ENCODE measurements around the gene NMS. TPM values are rescaled to one million over a fixed set of nuclear protein-coding genes. Genes with fewer than 3 reads are reported as not detected.

The NMS gene
- total and polyA plus RNA-seq, 2 donors from 2014 or later, result not detected

GRCh38 chr2:100476606-100477005 lies 6.3 kb downstream of the NMS start:
- Histone ChIP-seq H3K27ac (ENCODE audit: low read depth in 2 of 2, low read length in 2 of 2) (no peak overlapping the region), H3K4me3 (ENCODE audit: low read length in 3 of 3) (no peak overlapping the region), H3K9ac (ENCODE audit: low read length in 3 of 3) (no peak overlapping the region), H3K4me1 (ENCODE audit: control insufficient read depth in 2 of 3, insufficient read depth in 2 of 3, low read depth in 1 of 3, low read length in 3 of 3) (no peaks in the 10 kb centered on the region), H3K9me3 (ENCODE audit: control insufficient read depth in 2 of 3, insufficient read depth in 1 of 3, low read length in 3 of 3) (no peaks in the 10 kb centered on the region), H3K27me3 (ENCODE audit: control insufficient read depth, insufficient read depth, low read length) (no peaks in the 10 kb centered on the region), H3K36me3 (ENCODE audit: control insufficient read depth in 2 of 3, insufficient read depth in 3 of 3, low read length in 3 of 3) (no peaks in the 10 kb centered on the region)
- intact Hi-C loops (cut with DNase I), result no loop called here
- FAIRE-seq (no peak), DNase-seq (no peak)
- no peak for TF ChIP-seq CTCF (IDR thresholded peaks at IDR 0.05; ENCODE audit: borderline replicate concordance, extremely low read depth, insufficient read depth)

- TF ChIP-seq CTCF (IDR thresholded peaks at IDR 0.05; ENCODE audit: borderline replicate concordance, extremely low read depth, insufficient read depth), result no peak
- FAIRE-seq (no peak), DNase-seq (peak in 1 of 5 donors; percentile 4)
- H3K27ac ChIP-seq (ENCODE audit: low read depth in 2 of 2, low read length in 2 of 2), result no peak overlapping the region
- no peak overlapping the region for H3K9ac ChIP-seq (ENCODE audit: low read length in 3 of 3)
- H3K9me3 ChIP-seq (ENCODE audit: control insufficient read depth in 2 of 3, insufficient read depth in 1 of 3, low read length in 3 of 3), result no peaks in the 10 kb centered on the region
- H3K36me3 ChIP-seq (ENCODE audit: control insufficient read depth in 2 of 3, insufficient read depth in 3 of 3, low read length in 3 of 3), result no peaks in the 10 kb centered on the region
- H3K4me3 ChIP-seq (ENCODE audit: low read length in 3 of 3), result no peak overlapping the region
- H3K27me3 ChIP-seq (ENCODE audit: control insufficient read depth, insufficient read depth, low read length), result no peaks in the 10 kb centered on the region
- no peaks in the 10 kb centered on the region for H3K4me1 ChIP-seq (ENCODE audit: control insufficient read depth in 2 of 3, insufficient read depth in 2 of 3, low read depth in 1 of 3, low read length in 3 of 3)
- intact Hi-C loops (cut with DNase I), result no loop called here
Observed at GRCh38 chr2:100482741-100483140, 12.5 kb downstream of the NMS start.

- no peaks in the 10 kb centered on the region for H3K4me1 ChIP-seq (ENCODE audit: control insufficient read depth in 2 of 3, insufficient read depth in 2 of 3, low read depth in 1 of 3, low read length in 3 of 3)
- TF ChIP-seq CTCF (IDR thresholded peaks at IDR 0.05; ENCODE audit: borderline replicate concordance, extremely low read depth, insufficient read depth), result no peak
- intact Hi-C loops (cut with DNase I), result no loop called here
- FAIRE-seq (no peak), DNase-seq (no peak)
- no peak overlapping the region for H3K4me3 ChIP-seq (ENCODE audit: low read length in 3 of 3)
- H3K9me3 ChIP-seq (ENCODE audit: control insufficient read depth in 2 of 3, insufficient read depth in 1 of 3, low read length in 3 of 3), result no peaks in the 10 kb centered on the region
- H3K9ac ChIP-seq (ENCODE audit: low read length in 3 of 3), result no peak overlapping the region
- H3K27me3 ChIP-seq (ENCODE audit: control insufficient read depth, insufficient read depth, low read length), result no peaks in the 10 kb centered on the region
- H3K27ac ChIP-seq (ENCODE audit: low read depth in 2 of 2, low read length in 2 of 2), result no peak overlapping the region
- no peaks in the 10 kb centered on the region for H3K36me3 ChIP-seq (ENCODE audit: control insufficient read depth in 2 of 3, insufficient read depth in 3 of 3, low read length in 3 of 3)
Observed at GRCh38 chr2:100483895-100484294, 13.6 kb downstream of the NMS start.

- Histone ChIP-seq H3K4me1 (ENCODE audit: control insufficient read depth in 2 of 3, insufficient read depth in 2 of 3, low read depth in 1 of 3, low read length in 3 of 3) (no peaks in the 10 kb centered on the region), H3K9me3 (ENCODE audit: control insufficient read depth in 2 of 3, insufficient read depth in 1 of 3, low read length in 3 of 3) (no peaks in the 10 kb centered on the region), H3K27ac (ENCODE audit: low read depth in 2 of 2, low read length in 2 of 2) (no peak overlapping the region), H3K4me3 (ENCODE audit: low read length in 3 of 3) (no peak overlapping the region), H3K9ac (ENCODE audit: low read length in 3 of 3) (no peak overlapping the region), H3K36me3 (ENCODE audit: control insufficient read depth in 2 of 3, insufficient read depth in 3 of 3, low read length in 3 of 3) (no peaks in the 10 kb centered on the region), H3K27me3 (ENCODE audit: control insufficient read depth, insufficient read depth, low read length) (no peaks in the 10 kb centered on the region)
- no peak for TF ChIP-seq CTCF (IDR thresholded peaks at IDR 0.05; ENCODE audit: borderline replicate concordance, extremely low read depth, insufficient read depth)
- intact Hi-C loops (cut with DNase I), result no loop called here
- DNase-seq, result no peak
- no peak for FAIRE-seq
Observed at GRCh38 chr2:100484390-100484789, 14.1 kb downstream of the NMS start.

Data from kidney (tissue), 14 donors.